HCT116 (cell line): ENCODE data around the gene BRD3OS. TPM values are rescaled to one million over a fixed set of nuclear protein-coding genes. Genes with fewer than 3 reads are reported as not detected.

Experiments used
- ATAC-seq: fragments of 200-7000 bp; cut with Tn5 transposase; 2 replicates; pipeline ENCODE4 v1.9.1; 2020; ENCODE audit warnings: mild to moderate bottlenecking, moderate library complexity
- BruUV-seq: library from RNA; stranded (reverse); fragments of 400-500 nt; replicated peaks from 2 replicates; lab custom pipeline; 2021; lab: Mats Ljungman, UMichigan
- CTCF ChIA-PET: fragments of 300-600 bp; sonication (Branson Sonifier 250); formaldehyde crosslinking; loops from one replicate; lab custom pipeline; 2021; ENCODE audit warnings: antibody characterized with exemption; lab: Charles Lee
- POLR2A ChIA-PET: fragments of 300-600, 350-600 bp; sonication (Branson Sonifier 250); formaldehyde crosslinking; loops from one replicate; lab custom pipeline; 2021; ENCODE audit warnings: antibody characterized with exemption; lab: Charles Lee
- RAD21 ChIA-PET, 2 experiments: fragments of 300-600 bp; sonication (Branson Sonifier 250); formaldehyde crosslinking; loops; one replicate each; lab custom pipeline; 2023; ENCODE audit warnings: low total read pairs in 2 of 2; ENCODE audit not compliant: uncharacterized antibody in 2 of 2, unreplicated experiment in 2 of 2, low non-redundant PET in 1 of 2; lab: Charles Lee
- DNase-seq: peaks from one replicate; pipeline ENCODE4 v3.0.0-alpha.2; 2010; ENCODE audit warnings: low read depth, low spot score
- H2AFZ ChIP-seq: fragments of 200-600 bp; shearing (Covaris generic), sonication (generic); 2 replicates; pipeline ENCODE4 v1.6.1; 2017; ENCODE audit warnings: low read depth, mixed run types, mixed read lengths, antibody characterized with exemption, low read length; ENCODE audit not compliant: poor library complexity, severe bottlenecking
- H3K27ac ChIP-seq: 2 replicates; pipeline ENCODE4 v1.5.1; 2012; ENCODE audit warnings: low read depth, low read length
- H3K27me3 ChIP-seq: fragments of 200-600 bp; sonication (generic); 2 replicates; pipeline ENCODE4 v1.6.1; 2016; ENCODE audit warnings: mixed run types, low read length, mixed read lengths; ENCODE audit not compliant: insufficient read depth
- H3K36me3 ChIP-seq, 2 experiments: fragments of 200-500 bp in 1 of 2; fragments of 200-600 bp in 1 of 2; sonication (Bioruptor generic) in 1 of 2; sonication (generic) in 1 of 2; 2 replicates each; pipeline versions ENCODE4 v1.5.1 to v1.6.1; 2014 to 2016; ENCODE audit warnings: low read length in 2 of 2, inconsistent platforms in 1 of 2, mixed read lengths in 1 of 2, mixed run types in 1 of 2; ENCODE audit not compliant: insufficient read depth in 2 of 2, control insufficient read depth in 1 of 2
- H3K4me1 ChIP-seq, 2 experiments: fragments of 200-600 bp in 1 of 2; sonication (generic) in 1 of 2; 2 replicates each; pipeline versions ENCODE4 v1.5.1 to v1.6.1; 2012 to 2017; ENCODE audit warnings: low read length in 2 of 2, inconsistent platforms in 1 of 2, mild to moderate bottlenecking in 1 of 2, mixed read lengths in 1 of 2, mixed run types in 1 of 2, moderate library complexity in 1 of 2; ENCODE audit not compliant: insufficient read depth in 2 of 2, control insufficient read depth in 1 of 2
- H3K4me2 ChIP-seq: fragments of 200-600 bp; sonication (generic); 2 replicates; pipeline ENCODE4 v1.6.1; 2017; ENCODE audit warnings: mixed run types, low read length, mixed read lengths
- H3K4me3 ChIP-seq, 2 experiments: fragments of 200-600 bp in 1 of 2; sonication (generic) in 1 of 2; replicated peaks in 1 of 2; 2 replicates each; pipeline ENCODE4 v1.5.1; 2011 to 2016; ENCODE audit warnings: low read length in 2 of 2, control low read depth in 1 of 2, low read depth in 1 of 2, mild to moderate bottlenecking in 1 of 2, mixed read lengths in 1 of 2, mixed run types in 1 of 2
- H3K79me2 ChIP-seq: fragments of 200-600 bp; sonication (generic); 2 replicates; pipeline ENCODE4 v1.6.1; 2017; ENCODE audit warnings: mild to moderate bottlenecking, mixed run types, low read length, moderate library complexity, mixed read lengths; ENCODE audit not compliant: insufficient read depth
- H3K9ac ChIP-seq: fragments of 200-600 bp; sonication (generic); 2 replicates; pipeline ENCODE4 v1.6.1; 2016; ENCODE audit warnings: low read length, mixed read lengths
- H3K9me2 ChIP-seq: fragments of 200-600 bp; sonication (generic), shearing (Covaris generic); 2 replicates; pipeline ENCODE4 v1.6.1; 2017; ENCODE audit warnings: mixed run types, mild to moderate bottlenecking, moderate library complexity; ENCODE audit not compliant: insufficient read depth
- H3K9me3 ChIP-seq, 2 experiments: fragments of 200-500 bp in 1 of 2; fragments of 200-600 bp in 1 of 2; sonication (Bioruptor generic) in 1 of 2; sonication (generic) in 1 of 2; 2 replicates each; pipeline ENCODE4 v1.6.1; 2014 to 2017; ENCODE audit warnings: low read length in 2 of 2, mixed read lengths in 2 of 2, inconsistent platforms in 1 of 2, low read depth in 1 of 2, mild to moderate bottlenecking in 1 of 2, mixed run types in 1 of 2, moderate library complexity in 1 of 2; ENCODE audit not compliant: control insufficient read depth in 1 of 2, insufficient read depth in 1 of 2
- H4K20me1 ChIP-seq: fragments of 200-600 bp; sonication (generic), shearing (Covaris generic); 2 replicates; pipeline ENCODE4 v1.6.1; 2017; ENCODE audit warnings: mixed run types, mild to moderate bottlenecking, moderate library complexity; ENCODE audit not compliant: insufficient read depth
- CEBPB ChIP-seq: IDR thresholded peaks from 2 replicates; pipeline ENCODE4 v1.6.1; 2012; ENCODE audit warnings: low read depth
- EGR1 ChIP-seq: IDR thresholded peaks from 2 replicates; pipeline ENCODE4 v1.6.1; 2012; ENCODE audit warnings: low read depth
- FOSL1 ChIP-seq: IDR thresholded peaks from 2 replicates; pipeline ENCODE4 v1.6.1; 2012; ENCODE audit warnings: low read depth
- POLR2A ChIP-seq: IDR thresholded peaks from 2 replicates; pipeline ENCODE4 v1.7.0; 2011; ENCODE audit warnings: borderline replicate concordance; ENCODE audit not compliant: insufficient read depth, insufficient read length; ENCODE audit errors: extremely low read depth
- SRF ChIP-seq: IDR thresholded peaks from 2 replicates; pipeline ENCODE4 v1.6.1; 2012; ENCODE audit warnings: low read depth
- TCF7L2 ChIP-seq: IDR thresholded peaks from 2 replicates; pipeline ENCODE4 v1.7.0; 2011; ENCODE audit warnings: borderline replicate concordance, inconsistent platforms; ENCODE audit not compliant: insufficient read depth, insufficient read length; ENCODE audit errors: extremely low read depth
- YY1 ChIP-seq: IDR thresholded peaks from 2 replicates; pipeline ENCODE4 v1.6.1; 2011; ENCODE audit warnings: low read length, low read depth, moderate library complexity, mild to moderate bottlenecking; ENCODE audit not compliant: insufficient replicate concordance; ENCODE audit errors: extremely low read depth
- ZFX ChIP-seq: fragments of 450-650 bp; IDR thresholded peaks from 2 replicates; pipeline ENCODE4 v1.6.1; 2017
- ZNF274 ChIP-seq: fragments of 200-500 bp; sonication (Bioruptor generic); IDR thresholded peaks from 2 replicates; pipeline ENCODE4 v1.6.1; 2014; ENCODE audit warnings: mild to moderate bottlenecking, low read depth, low read length, inconsistent platforms
- intact Hi-C: fragments of 100-400 bp; cut with micrococcal nuclease; formaldehyde crosslinking; loops from 2 replicates; pipeline ENCODE4 v1.10.0; 2022
- total RNA-seq: library from RNA; stranded (reverse); gene quantifications from one replicate; pipeline ENCODE4 v1.2.1, GENCODE V29; 2021; ENCODE audit not compliant: unreplicated experiment
- TF ChIP-seq, protein P1 (sequence below): IDR thresholded peaks from 2 replicates; pipeline ENCODE4 v1.6.1; 2011; ENCODE audit warnings: mild to moderate bottlenecking, low read length, moderate library complexity; ENCODE audit not compliant: insufficient replicate concordance; ENCODE audit errors: extremely low read depth
- TF ChIP-seq, protein P2 (sequence below): IDR thresholded peaks from 2 replicates; pipeline ENCODE4 v1.6.1; 2012; ENCODE audit warnings: low read depth

Gene BRD3OS
- total RNA-seq, 1 experiment from 2014 or later: 17.0 TPM

DNA sequence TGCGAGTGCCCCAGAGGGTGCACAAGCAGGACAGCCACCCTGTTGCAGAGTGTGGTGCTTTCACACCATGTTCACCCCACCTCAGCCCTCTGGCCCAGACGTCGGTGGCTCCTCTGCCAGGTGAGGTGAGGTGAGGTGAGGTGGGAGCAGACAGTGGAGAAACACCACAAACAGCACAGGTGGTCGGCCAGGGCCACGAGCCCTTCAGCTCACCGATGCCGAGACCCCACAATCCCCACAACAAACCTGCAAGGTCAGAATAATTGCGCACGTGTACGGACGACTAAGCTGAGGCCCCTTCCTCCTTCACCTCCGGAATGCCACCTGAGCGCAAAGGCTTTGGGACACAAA, 32.0 kb downstream of the BRD3OS start:
- ATAC-seq: no peak
- Histone ChIP-seq H3K27me3 (no peaks in the 10 kb centered on the region), H3K9me3 (no peaks in the 10 kb centered on the region), H2AFZ (no peak overlapping the region), H4K20me1 (no peaks in the 10 kb centered on the region), H3K4me2 (no peak overlapping the region), H3K79me2 (peaks cover 35% of the 10 kb centered on the region), H3K9me2 (no peaks in the 10 kb centered on the region), H3K9ac (no peak overlapping the region), H3K4me1 (peaks cover 4 to 18% of the 10 kb centered on the region in 2 experiments; a peak in 3 of 4 replicates), H3K27ac (no peak overlapping the region), H3K4me3 (no peak overlapping the region), H3K36me3 (peaks cover 0 to 3% of the 10 kb centered on the region in 2 experiments; a peak in 1 of 4 replicates)
- ChIA-PET POLR2A (no interaction called here), RAD21 (no interaction called here), CTCF (no interaction called here)
- intact Hi-C loops: no loop called here
- BruUV-seq: no TSS peak
- TF ChIP-seq YY1 (no peak), SRF (no peak), CEBPB (no peak), POLR2A (no peak), FOSL1 (no peak), EGR1 (no peak), ZNF274 (no peak), TCF7L2 (no peak), ZFX (no peak)
- TF ChIP-seq, protein P1, sequence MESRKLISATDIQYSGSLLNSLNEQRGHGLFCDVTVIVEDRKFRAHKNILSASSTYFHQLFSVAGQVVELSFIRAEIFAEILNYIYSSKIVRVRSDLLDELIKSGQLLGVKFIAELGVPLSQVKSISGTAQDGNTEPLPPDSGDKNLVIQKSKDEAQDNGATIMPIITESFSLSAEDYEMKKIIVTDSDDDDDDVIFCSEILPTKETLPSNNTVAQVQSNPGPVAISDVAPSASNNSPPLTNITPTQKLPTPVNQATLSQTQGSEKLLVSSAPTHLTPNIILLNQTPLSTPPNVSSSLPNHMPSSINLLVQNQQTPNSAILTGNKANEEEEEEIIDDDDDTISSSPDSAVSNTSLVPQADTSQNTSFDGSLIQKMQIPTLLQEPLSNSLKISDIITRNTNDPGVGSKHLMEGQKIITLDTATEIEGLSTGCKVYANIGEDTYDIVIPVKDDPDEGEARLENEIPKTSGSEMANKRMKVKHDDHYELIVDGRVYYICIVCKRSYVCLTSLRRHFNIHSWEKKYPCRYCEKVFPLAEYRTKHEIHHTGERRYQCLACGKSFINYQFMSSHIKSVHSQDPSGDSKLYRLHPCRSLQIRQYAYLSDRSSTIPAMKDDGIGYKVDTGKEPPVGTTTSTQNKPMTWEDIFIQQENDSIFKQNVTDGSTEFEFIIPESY: no peak
- TF ChIP-seq, protein P2, sequence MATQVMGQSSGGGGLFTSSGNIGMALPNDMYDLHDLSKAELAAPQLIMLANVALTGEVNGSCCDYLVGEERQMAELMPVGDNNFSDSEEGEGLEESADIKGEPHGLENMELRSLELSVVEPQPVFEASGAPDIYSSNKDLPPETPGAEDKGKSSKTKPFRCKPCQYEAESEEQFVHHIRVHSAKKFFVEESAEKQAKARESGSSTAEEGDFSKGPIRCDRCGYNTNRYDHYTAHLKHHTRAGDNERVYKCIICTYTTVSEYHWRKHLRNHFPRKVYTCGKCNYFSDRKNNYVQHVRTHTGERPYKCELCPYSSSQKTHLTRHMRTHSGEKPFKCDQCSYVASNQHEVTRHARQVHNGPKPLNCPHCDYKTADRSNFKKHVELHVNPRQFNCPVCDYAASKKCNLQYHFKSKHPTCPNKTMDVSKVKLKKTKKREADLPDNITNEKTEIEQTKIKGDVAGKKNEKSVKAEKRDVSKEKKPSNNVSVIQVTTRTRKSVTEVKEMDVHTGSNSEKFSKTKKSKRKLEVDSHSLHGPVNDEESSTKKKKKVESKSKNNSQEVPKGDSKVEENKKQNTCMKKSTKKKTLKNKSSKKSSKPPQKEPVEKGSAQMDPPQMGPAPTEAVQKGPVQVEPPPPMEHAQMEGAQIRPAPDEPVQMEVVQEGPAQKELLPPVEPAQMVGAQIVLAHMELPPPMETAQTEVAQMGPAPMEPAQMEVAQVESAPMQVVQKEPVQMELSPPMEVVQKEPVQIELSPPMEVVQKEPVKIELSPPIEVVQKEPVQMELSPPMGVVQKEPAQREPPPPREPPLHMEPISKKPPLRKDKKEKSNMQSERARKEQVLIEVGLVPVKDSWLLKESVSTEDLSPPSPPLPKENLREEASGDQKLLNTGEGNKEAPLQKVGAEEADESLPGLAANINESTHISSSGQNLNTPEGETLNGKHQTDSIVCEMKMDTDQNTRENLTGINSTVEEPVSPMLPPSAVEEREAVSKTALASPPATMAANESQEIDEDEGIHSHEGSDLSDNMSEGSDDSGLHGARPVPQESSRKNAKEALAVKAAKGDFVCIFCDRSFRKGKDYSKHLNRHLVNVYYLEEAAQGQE: no peak
- DNase-seq: no peak
